ENCODE measurements around the gene SUCNR1. TPM values are rescaled to one million over a fixed set of nuclear protein-coding genes. Genes with fewer than 3 reads are reported as not detected.

Gene SUCNR1
- under 0.01 TPM in 1 of 2 replicates, not detected in the other for total RNA-seq

GRCh38 chr3:151873398-151873797, at the start of gene SUCNR1:
Gene SUCNR1, plus strand, starts transcription at chr3:151873643. Its CDS starts 6,250 bp downstream, at chr3:151879893.

Other genes starting within 250 kb of the SUCNR1 start
- not detected in 2 replicates for gene AADACL2, start 139.7 kb upstream of the SUCNR1 start, total RNA-seq
- 2.3 and 2.6 TPM in 2 replicates for gene AADAC, start 59.5 kb upstream of the SUCNR1 start, total RNA-seq

Data from cardiac atrium fibroblast (primary cell).